Heart left ventricle (tissue), 16 donors: Measurements from ENCODE around the gene SUFU. TPM values are rescaled to one million over a fixed set of nuclear protein-coding genes. Genes with fewer than 3 reads are reported as not detected.

Experiments
- ATAC-seq, 4 donors: fragments of 200-7000 bp; cut with Tn5 transposase; one replicate each; pipeline ENCODE4 v1.9.1; 2020 to 2022; ENCODE audit warnings: moderate library complexity in 4 of 4, mild to moderate bottlenecking in 3 of 4, moderate number of reproducible peaks in 1 of 4
- DNase-seq, 5 donors: peaks; one replicate each; pipeline ENCODE4 v3.0.0-alpha.2; 2020
- H3K27ac ChIP-seq, 12 donors: fragments of 200-600 bp; sonication (generic) in 4 of 12; one replicate each; pipeline versions ENCODE4 v1.5.0 to v1.8.0; 2016 to 2022; ENCODE audit warnings: mild to moderate bottlenecking in 2 of 12
- H3K27me3 ChIP-seq, 9 donors: fragments of 200-600 bp; sonication (generic) in 2 of 9; one replicate each; pipeline versions ENCODE4 v1.5.1 to v1.8.0; 2016 to 2022; ENCODE audit warnings: mild to moderate bottlenecking in 3 of 9
- H3K36me3 ChIP-seq, 9 donors: fragments of 200-600 bp; sonication (generic) in 2 of 9; one replicate each; pipeline versions ENCODE4 v1.5.0 to v1.8.0; 2018 to 2022; ENCODE audit warnings: mild to moderate bottlenecking in 2 of 9
- H3K4me1 ChIP-seq, 12 donors: fragments of 200-600 bp; sonication (generic) in 4 of 12; one replicate each; pipeline versions ENCODE4 v1.5.0 to v1.8.0; 2016 to 2022; ENCODE audit warnings: mild to moderate bottlenecking in 3 of 12
- H3K4me3 ChIP-seq, 12 donors: fragments of 200-600 bp; sonication (generic) in 4 of 12; one replicate each; pipeline versions ENCODE4 v1.5.0 to v1.8.0; 2017 to 2022; ENCODE audit warnings: mild to moderate bottlenecking in 9 of 12, moderate library complexity in 4 of 12
- H3K9me3 ChIP-seq, 12 donors: fragments of 200-600 bp; sonication (generic) in 4 of 12; one replicate each; pipeline versions ENCODE4 v1.5.0 to v1.8.0; 2016 to 2022; ENCODE audit warnings: mild to moderate bottlenecking in 1 of 12
- CTCF ChIP-seq, 12 donors: fragments of 200-600 bp; sonication (generic) in 4 of 12; IDR thresholded peaks; one replicate each; pipeline versions ENCODE4 v1.5.0 to v1.8.0; 2018 to 2022; ENCODE audit warnings: antibody characterized with exemption in 12 of 12, mild to moderate bottlenecking in 5 of 12
- POLR2A ChIP-seq, 2 donors: fragments of 450-650 bp; IDR thresholded peaks; one replicate each; pipeline ENCODE4 v1.6.1; 2017; ENCODE audit warnings: antibody characterized with exemption in 2 of 2, mild to moderate bottlenecking in 2 of 2, moderate library complexity in 2 of 2
- WGBS, 4 donors: extraction: QIAGEN DNeasy Blood & Tissue Kit in 2 of 4; methylation state at CpG; one replicate each; pipeline versions ENCODE4 v1.1.5 to v1.1.7; 2013 to 2018; 5-methylcytosine and 5-hydroxymethylcytosine counted together
- intact Hi-C, 10 donors: fragments of 100-400 bp; cut with DNase I; formaldehyde crosslinking; loops; one replicate each; pipeline versions ENCODE4 v1.11.1 to v1.14.2; 2022
- polyA plus RNA-seq, 2 donors: library from polyadenylated mRNA; stranded (reverse); fragments of 200-250 nt; gene quantifications; one replicate each; pipeline ENCODE4 v1.2.3, GENCODE V29; 2013
- total RNA-seq, 9 donors: library from RNA; depleted of rRNA in 2 of 9; stranded (reverse); fragments of >200 nt in 2 of 9; fragmentation: NEBNext Ultra II Directional in 3 of 9; extraction: Animal tissue kit (Norgen Biotek cat#: 25700) in 3 of 9; gene quantifications; one replicate each; pipeline versions ENCODE4 v1.1.0 to v1.2.4, GENCODE V29; 2016 to 2023
- donor health status: ischemic (EF 13 %, LVEDD 7.1; RV severe dilation, severe dysfunction).
- donor health status: healthy with polysubstance abuse.
- donor health status: DM: no; HTN: yes; CAD: no.
- donor health status: DM: no; HTN: no; CAD: no.
- donor health status: ischemic (EF 25% LVEDD 6.9; RV normal size, moderate dysfunction).
- donor health status: ischemic (EF 25% LVEDD 5.7; RV mildly dilated, moderate dysfunction).
- donor health status: healthy.
- donor health status: DM: yes; HTN: yes; CAD: no.
- donor health status: ischemic (EF 35%, LVEDD 5.7; RV mildly dilated, moderate dysfunction).
- donor health status: nonischemic (EF 11% LVEDD 7.7; RV severe dilation, severe dysfunction).
- donor health status: DM: yes; HTN: yes; CAD: no.
- donor health status: PGD.
- donor health status: ischemic (EF 29% LVEDD 5.4; RV normal size, mild dysfunction).
- donor health status: nonischemic (EF 23%, LVEDD 6.1; RV moderate dilation, normal function).

SUFU gene
- total and polyA plus RNA-seq, 11 donors: 3.7 to 12.7 (median 7.5) TPM

- peak overlapping the region in 3 of 12 donors; percentile 1 to 16 (median 10) for H3K4me3 ChIP-seq
- no peaks in the 10 kb centered on the region for H3K9me3 ChIP-seq
- peak overlapping the region in 7 of 12 donors; percentile 3 to 63 (median 49) for H3K27ac ChIP-seq
- TF ChIP-seq CTCF (IDR thresholded peaks at IDR 0.05) (no peak), POLR2A (IDR thresholded peaks at IDR 0.05) (no peak)
- H3K27me3 ChIP-seq: no peaks in the 10 kb centered on the region
- H3K36me3 ChIP-seq: no peaks in the 10 kb centered on the region
- ATAC-seq (peak in 1 of 4 donors; percentile 25), DNase-seq (no peak)
- 54 to 62% (median 58%) methylated on average over 7 of the region's 7 CpGs for WGBS, 4 donors
- peaks cover 0 to 35% (median 11%) of the 10 kb centered on the region in 12 donors for H3K4me1 ChIP-seq
- intact Hi-C loops: no loop called here
Observed at GRCh38 chr10:102579328-102579727, 75.6 kb downstream of the SUFU start.

- WGBS, 4 donors: 62 to 66% (median 64%) methylated on average over 4 of the region's 4 CpGs
- peak overlapping the region in 7 of 12 donors; percentile 38 to 63 (median 49) for H3K27ac ChIP-seq
- H3K27me3 ChIP-seq: no peaks in the 10 kb centered on the region
- intact Hi-C loops: loop anchor here in 8 of 10 donors (5.0 to 10.0 kb wide), 8 partner anchors 73 to 415 kb away; partner anchors contain the start of genes ELOVL3 (in 4 of the 8), NFKB2 (in 4 of the 8), ACTR1A (in 2 of the 8) and SUFU (in 2 of the 8)
- DNase-seq (no peak), ATAC-seq (peak in 1 of 4 donors; percentile 83)
- TF ChIP-seq POLR2A (IDR thresholded peaks at IDR 0.05): no peak
- TF ChIP-seq CTCF (IDR thresholded peaks at IDR 0.05): no peak
- no peaks in the 10 kb centered on the region for H3K36me3 ChIP-seq
- H3K4me1 ChIP-seq: peaks cover 0 to 35% (median 11%) of the 10 kb centered on the region in 12 donors
- no peak overlapping the region for H3K4me3 ChIP-seq
- H3K9me3 ChIP-seq: no peaks in the 10 kb centered on the region
Observed at GRCh38 chr10:102580230-102580629, 76.5 kb downstream of the SUFU start.

GRCh38 chr10:102581401-102581800 lies 77.6 kb downstream of the SUFU start:
- H3K27ac ChIP-seq: peak overlapping the region in 2 of 12 donors; percentile 10 to 33
- ATAC-seq (no peak), DNase-seq (no peak)
- H3K27me3 ChIP-seq: no peaks in the 10 kb centered on the region
- peaks cover 0 to 35% (median 11%) of the 10 kb centered on the region in 12 donors for H3K4me1 ChIP-seq
- TF ChIP-seq CTCF (IDR thresholded peaks at IDR 0.05) (no peak), POLR2A (IDR thresholded peaks at IDR 0.05) (no peak)
- no peak overlapping the region for H3K4me3 ChIP-seq
- whole genome bisulfite sequencing, 4 donors: 84 to 90% (median 87%) methylated on average over 8 of the region's 8 CpGs
- intact Hi-C loops: loop anchor here in 8 of 10 donors (5.0 to 10.0 kb wide), 8 partner anchors 74 to 417 kb away; partner anchors contain the start of genes ELOVL3 (in 4 of the 8), NFKB2 (in 4 of the 8), ACTR1A (in 2 of the 8) and SUFU (in 2 of the 8)
- H3K9me3 ChIP-seq: no peaks in the 10 kb centered on the region
- no peaks in the 10 kb centered on the region for H3K36me3 ChIP-seq

- 51 to 74% (median 63%) methylated on average over 10 of the region's 10 CpGs for WGBS, 4 donors
- intact Hi-C loops: loop anchor here in 9 of 10 donors (1.0 to 10.0 kb wide), 12 partner anchors 75 to 417 kb away; partner anchors contain the start of genes NFKB2 (in 5 of the 9), ELOVL3 (in 4 of the 9), ACTR1A (in 3 of the 9) and SUFU (in 3 of the 9)
- no peak for ATAC-seq
- no peaks in the 10 kb centered on the region for H3K27me3 ChIP-seq
- H3K36me3 ChIP-seq: no peaks in the 10 kb centered on the region
- H3K4me3 ChIP-seq: no peak overlapping the region
- no peak for DNase-seq
- TF ChIP-seq CTCF (IDR thresholded peaks at IDR 0.05) (no peak), POLR2A (IDR thresholded peaks at IDR 0.05) (no peak)
- H3K4me1 ChIP-seq: peaks cover 0 to 35% (median 11%) of the 10 kb centered on the region in 12 donors
- peak overlapping the region in 1 of 12 donors; percentile 23 for H3K27ac ChIP-seq
- no peaks in the 10 kb centered on the region for H3K9me3 ChIP-seq
Observed at GRCh38 chr10:102581981-102582580, 78.3 kb downstream of the SUFU start.
